ENCODE data around the gene PSME2.

DNA sequence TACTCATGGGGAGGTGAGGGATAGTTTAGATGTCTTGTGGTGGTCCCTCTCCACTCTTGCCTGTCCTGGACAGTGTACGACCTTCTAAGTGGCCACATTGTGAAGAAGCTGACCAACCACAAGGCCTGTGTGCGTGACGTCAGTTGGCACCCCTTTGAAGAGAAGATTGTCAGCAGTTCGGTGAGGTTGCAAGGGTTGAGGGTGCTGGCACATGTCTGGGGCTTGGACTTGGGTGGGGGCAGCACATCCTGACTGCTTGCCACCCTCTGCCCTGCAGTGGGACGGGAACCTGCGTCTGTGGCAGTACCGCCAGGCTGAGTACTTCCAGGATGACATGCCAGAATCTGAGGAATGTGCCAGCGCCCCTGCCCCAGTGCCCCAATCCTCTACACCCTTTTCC, 23.5 kb downstream of the PSME2 start:
- TF ChIP-seq, protein P1, sequence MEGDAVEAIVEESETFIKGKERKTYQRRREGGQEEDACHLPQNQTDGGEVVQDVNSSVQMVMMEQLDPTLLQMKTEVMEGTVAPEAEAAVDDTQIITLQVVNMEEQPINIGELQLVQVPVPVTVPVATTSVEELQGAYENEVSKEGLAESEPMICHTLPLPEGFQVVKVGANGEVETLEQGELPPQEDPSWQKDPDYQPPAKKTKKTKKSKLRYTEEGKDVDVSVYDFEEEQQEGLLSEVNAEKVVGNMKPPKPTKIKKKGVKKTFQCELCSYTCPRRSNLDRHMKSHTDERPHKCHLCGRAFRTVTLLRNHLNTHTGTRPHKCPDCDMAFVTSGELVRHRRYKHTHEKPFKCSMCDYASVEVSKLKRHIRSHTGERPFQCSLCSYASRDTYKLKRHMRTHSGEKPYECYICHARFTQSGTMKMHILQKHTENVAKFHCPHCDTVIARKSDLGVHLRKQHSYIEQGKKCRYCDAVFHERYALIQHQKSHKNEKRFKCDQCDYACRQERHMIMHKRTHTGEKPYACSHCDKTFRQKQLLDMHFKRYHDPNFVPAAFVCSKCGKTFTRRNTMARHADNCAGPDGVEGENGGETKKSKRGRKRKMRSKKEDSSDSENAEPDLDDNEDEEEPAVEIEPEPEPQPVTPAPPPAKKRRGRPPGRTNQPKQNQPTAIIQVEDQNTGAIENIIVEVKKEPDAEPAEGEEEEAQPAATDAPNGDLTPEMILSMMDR (IDR thresholded peaks at IDR 0.05; ENCODE audit: extremely low read depth in 1 of 2, insufficient read depth in 1 of 2, low read depth in 1 of 2, low read length in 2 of 2): no peak
- TF ChIP-seq POLR2A (IDR thresholded peaks at IDR 0.05; ENCODE audit: low read depth, low read length) (no peak), POLR2AphosphoS5 (IDR thresholded peaks at IDR 0.05; ENCODE audit: insufficient read depth, low read depth, low read length) (no peak)
